ENCODE results near the gene NME3.
A peak's percentile ranks its signal among the peaks of the same experiment; 100 is the strongest.
"Not testable (repeated sequence)": the region's sequence is repeated elsewhere in the genome, so short reads cannot be mapped to it uniquely, and the experiment has no call there.

The NME3 gene

GRCh38 chr16:1745900-1746692 lies 25.2 kb downstream of the NME3 start:
- no peak for DNase-seq

DNA sequence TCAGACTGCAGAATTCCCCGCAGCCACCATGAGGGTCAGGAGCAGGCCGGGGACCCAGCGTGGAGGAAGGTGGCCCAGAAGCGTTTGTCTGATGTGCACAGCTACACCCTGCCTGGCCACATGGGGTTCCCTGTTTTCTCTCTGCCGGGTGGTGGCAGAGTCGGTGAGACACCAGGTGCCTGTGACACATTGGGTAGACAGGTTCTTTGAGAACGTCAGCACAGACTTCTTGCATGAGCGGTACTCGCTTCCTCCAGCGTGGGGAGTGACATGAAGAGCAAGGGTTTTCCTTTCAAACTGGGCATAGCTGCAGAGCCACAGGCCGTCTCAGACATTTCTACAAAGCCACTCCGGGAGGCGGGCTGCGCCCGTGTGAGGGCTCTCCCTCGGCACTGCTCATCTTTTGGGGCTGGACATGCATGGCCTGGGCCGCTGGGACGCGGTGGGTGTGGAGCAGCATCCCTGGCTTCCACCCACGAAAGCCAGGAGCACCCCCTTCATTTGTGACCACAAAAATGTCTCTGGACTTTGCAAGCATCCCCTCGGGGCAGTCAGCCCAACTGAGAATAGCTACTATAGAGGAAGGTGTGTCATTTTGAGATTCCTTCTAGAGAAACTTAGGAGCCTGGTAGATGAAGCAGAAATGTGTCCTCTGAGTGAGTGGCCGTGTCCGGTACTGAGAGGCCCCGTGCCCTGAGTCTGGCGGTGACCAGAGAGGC lies 26.0 kb downstream of the NME3 start:
- no peak for DNase-seq

DNA sequence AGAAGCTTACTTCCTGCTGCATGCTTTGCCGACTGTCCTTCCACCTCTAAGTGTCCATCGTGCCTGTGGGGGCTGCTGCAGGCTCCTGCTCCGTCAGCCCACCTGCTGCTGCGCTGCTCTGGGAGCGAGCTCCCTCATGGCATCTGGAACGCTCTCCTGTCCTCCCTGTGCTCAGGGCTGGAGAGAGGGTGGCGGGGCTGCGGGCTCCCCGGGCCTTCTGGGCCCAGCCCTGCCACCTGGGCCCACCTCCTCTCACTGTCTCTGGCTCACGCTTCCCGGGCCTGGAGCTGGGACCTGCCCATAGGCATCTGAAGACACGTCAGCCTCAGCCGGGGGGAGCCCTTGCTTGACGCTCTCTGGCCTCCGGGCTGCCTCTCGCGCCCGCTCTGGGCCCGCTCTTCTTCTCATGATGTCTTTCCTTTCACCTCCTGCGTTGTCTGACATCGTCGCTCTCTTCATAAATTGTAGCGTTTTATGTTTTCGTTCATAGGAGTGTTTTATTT lies 27.0 kb downstream of the NME3 start:
- DNase-seq, result no peak

- no peak for DNase-seq
These were observed 27.7 kb downstream of the NME3 start for GRCh38 chr16:1743376-1744337.

DNA sequence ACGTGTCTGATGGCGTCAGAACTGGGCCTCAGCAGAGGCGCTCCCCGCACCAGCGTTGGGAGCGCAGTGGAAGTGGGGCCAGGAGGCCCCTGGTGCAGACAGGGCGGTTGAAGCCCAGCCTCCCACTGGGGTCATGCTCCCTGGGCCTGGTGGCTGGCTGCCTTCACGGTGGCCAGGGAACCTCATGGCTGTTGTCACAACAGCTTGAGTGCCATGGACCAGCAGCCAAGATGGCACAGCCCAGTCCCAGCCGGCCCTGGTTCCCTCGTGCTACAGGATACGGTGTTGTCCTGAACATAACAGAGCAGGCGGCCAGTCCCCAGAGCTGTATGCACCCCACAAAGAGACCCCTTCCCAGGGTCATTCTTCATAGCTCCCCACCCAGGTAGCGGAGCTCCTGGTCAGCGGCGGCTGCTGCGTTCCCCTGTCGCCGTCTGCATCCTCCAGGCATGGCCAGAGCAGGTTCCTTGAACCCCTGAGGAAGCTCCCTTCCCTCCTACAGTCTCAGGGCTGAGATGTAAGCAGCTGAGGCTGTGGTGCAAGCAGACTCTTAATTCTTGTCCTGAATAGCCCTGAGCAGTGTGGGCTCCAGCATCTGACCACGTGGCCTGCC lies 29.7 kb downstream of the NME3 start:
- DNase-seq, result no peak

- DNase-seq, result no peak
These were observed 30.4 kb downstream of the NME3 start for GRCh38 chr16:1740781-1741490.

DNA sequence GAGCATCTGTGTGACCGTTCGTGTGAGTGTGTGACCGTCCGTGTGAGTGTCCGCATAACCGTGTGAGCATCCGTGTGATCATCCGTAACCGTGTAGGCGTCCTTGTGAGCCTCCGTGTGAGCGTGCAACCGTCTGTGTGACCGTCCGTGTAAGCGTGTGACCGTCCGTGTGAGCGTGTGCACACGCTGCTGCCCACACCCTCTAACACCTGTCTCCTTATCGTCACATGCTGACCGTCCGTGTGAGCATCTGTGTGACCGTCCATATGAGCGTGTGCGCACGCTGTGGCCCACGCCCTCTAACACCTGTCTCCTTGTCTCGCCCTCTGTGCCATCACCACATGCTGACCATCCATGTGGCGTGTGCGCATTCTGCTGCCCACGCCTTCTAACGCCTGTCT lies 31.1 kb downstream of the NME3 start:
- no peak for DNase-seq

GRCh38 chr16:1734816-1735215 lies 36.5 kb downstream of the NME3 start:
- no peak for DNase-seq

- DNase-seq, result no peak
These were observed 37.2 kb downstream of the NME3 start for GRCh38 chr16:1734123-1734522.

DNA sequence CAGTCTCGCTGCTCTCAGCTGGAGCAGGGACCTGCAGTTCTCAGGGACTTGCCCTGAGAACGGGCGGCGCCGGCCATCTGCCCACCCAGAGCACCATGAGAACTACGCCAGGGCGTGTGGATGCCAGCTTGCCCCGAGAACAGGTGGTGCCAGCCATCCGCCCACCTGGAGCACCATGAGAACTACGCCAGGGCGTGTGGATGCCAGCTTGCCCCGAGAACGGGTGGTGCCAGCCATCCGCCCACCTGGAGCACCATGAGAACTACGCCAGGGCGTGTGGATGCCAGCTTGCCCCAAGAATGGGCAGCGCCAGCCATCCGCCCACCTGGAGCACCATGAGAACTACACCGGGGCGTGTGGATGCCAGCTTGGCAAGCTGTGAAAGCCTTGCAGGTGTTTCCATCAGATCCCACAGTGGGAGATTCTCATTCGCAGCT lies 38.8 kb downstream of the NME3 start:
- DNase-seq, result not testable (repeated sequence)

GRCh38 chr16:1732071-1732470 lies 39.3 kb downstream of the NME3 start:
- DNase-seq, result no peak

- no peak for DNase-seq
These were observed 39.7 kb downstream of the NME3 start for GRCh38 chr16:1731603-1732002.

DNA sequence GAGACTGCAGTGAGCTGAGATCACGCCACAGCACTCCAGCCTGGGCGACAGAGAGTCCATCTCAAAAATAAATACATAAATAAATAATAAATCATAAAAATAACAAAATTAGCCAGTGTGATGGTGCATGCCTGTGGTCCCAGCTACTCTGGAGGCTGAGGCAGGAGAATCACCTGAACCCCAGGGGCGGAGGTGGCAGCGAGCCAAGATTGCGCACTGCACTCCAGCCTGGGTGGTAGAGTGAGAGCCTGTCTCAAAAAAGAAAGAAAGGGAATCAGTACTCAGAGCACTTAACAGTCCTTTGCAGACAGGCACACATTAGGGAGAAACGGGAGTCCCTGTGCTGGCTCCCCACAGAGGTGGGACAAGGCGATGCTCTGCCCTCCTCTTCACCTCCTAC lies 40.3 kb downstream of the NME3 start:
- no peak for DNase-seq

GRCh38 chr16:1729445-1729844 lies 41.9 kb downstream of the NME3 start:
- DNase-seq, result no peak

GRCh38 chr16:1729026-1729425 lies 42.3 kb downstream of the NME3 start:
- DNase-seq, result no peak

- DNase-seq, result no peak
These were observed 43.4 kb downstream of the NME3 start for GRCh38 chr16:1727651-1728624.

GRCh38 chr16:1726661-1727502 lies 44.5 kb downstream of the NME3 start:
- no peak for DNase-seq

- DNase-seq, result no peak
These were observed 46.9 kb downstream of the NME3 start for GRCh38 chr16:1724491-1724890.

- DNase-seq, result peak; percentile 18 to 57
These were observed 47.7 kb downstream of the NME3 start for GRCh38 chr16:1723450-1724147.
